Measurements from ENCODE around the gene HMGN2. TPM values are rescaled to one million over a fixed set of nuclear protein-coding genes. Genes with fewer than 3 reads are reported as not detected.
"Not testable (repeated sequence)": the region's sequence is repeated elsewhere in the genome, so short reads cannot be mapped to it uniquely, and the experiment has no call there.

Gene HMGN2
- total and polyA plus RNA-seq, 2 donors (not counting 1 experiment from before 2014, with no cell fraction given), result 170 to 442 TPM

DNA sequence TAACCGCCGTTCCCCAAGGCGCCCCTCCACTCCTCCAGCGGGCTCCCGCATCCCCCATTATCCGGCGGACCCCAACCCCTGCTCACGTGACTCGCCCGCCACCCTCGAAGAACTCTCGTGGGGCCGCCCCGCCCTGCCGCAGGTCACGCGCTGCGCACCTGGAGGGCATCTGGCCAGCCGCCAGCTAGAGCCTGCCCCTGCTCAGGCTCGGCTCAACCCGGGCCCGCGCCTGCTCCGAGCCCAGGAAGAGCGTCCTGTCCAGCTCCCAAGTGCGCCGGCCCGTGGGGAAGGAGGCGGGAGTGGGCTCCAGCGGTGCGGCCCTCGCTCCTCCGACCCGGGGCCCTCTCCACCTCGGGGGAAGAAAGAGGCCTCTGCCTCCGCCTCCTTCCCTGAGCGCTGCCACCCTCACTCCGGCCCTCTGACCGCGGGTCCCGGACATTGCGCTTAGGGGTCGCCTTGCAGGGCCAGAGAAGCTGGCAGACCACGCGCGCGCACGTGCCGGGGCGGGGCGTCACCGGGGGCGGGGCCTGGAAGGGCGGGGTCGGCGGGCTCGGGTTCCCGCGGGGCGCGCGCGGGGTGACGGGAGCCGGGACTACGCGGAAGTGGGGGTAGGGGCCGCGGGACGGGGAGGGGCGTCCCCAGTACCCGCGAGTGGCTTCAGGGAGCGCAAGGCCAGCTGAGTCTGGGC, 28.4 kb downstream of the HMGN2 start:
- Histone ChIP-seq H3K9me3 (ENCODE audit: control insufficient read depth, insufficient read depth, low read depth, low read length) (no peaks in the 10 kb centered on the region), H3K9ac (ENCODE audit: insufficient read depth, low read length) (peak overlapping the region; percentile 75), H2AFZ (ENCODE audit: low read length) (peak overlapping the region; percentile 81), H3K4me2 (ENCODE audit: extremely low read depth, insufficient read depth, low read length) (peak overlapping the region; percentile 84), H3K27ac (ENCODE audit: insufficient read depth, low read length) (peak overlapping the region; percentile 63), H3K4me3 (replicated peaks in 1 of 4; ENCODE audit: control extremely low read depth in 1 of 4, insufficient read depth in 1 of 4, low read depth in 3 of 4, low read length in 4 of 4) (peak overlapping the region; percentile 38 to 76 (median 60)), H4K20me1 (ENCODE audit: control insufficient read depth, extremely low read depth, insufficient read depth, low read length) (no peaks in the 10 kb centered on the region), H3K79me2 (ENCODE audit: control insufficient read depth, insufficient read depth, low read length) (no peaks in the 10 kb centered on the region), H3K27me3 (ENCODE audit: control insufficient read depth, insufficient read depth, low read length) (no peaks in the 10 kb centered on the region), H3K36me3 (ENCODE audit: control insufficient read depth, insufficient read depth, low read length) (no peaks in the 10 kb centered on the region), H3K4me1 (ENCODE audit: control insufficient read depth, extremely low read depth, insufficient read depth, low read length) (no peaks in the 10 kb centered on the region)
- peak; percentile 64 to 78 for DNase-seq (ENCODE audit: low read depth in 2 of 2)
- TF ChIP-seq, protein P1, sequence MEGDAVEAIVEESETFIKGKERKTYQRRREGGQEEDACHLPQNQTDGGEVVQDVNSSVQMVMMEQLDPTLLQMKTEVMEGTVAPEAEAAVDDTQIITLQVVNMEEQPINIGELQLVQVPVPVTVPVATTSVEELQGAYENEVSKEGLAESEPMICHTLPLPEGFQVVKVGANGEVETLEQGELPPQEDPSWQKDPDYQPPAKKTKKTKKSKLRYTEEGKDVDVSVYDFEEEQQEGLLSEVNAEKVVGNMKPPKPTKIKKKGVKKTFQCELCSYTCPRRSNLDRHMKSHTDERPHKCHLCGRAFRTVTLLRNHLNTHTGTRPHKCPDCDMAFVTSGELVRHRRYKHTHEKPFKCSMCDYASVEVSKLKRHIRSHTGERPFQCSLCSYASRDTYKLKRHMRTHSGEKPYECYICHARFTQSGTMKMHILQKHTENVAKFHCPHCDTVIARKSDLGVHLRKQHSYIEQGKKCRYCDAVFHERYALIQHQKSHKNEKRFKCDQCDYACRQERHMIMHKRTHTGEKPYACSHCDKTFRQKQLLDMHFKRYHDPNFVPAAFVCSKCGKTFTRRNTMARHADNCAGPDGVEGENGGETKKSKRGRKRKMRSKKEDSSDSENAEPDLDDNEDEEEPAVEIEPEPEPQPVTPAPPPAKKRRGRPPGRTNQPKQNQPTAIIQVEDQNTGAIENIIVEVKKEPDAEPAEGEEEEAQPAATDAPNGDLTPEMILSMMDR (conservative IDR thresholded peaks at IDR 0.05 in 1 of 2, IDR thresholded peaks at IDR 0.05 in 1 of 2; ENCODE audit: low read depth in 1 of 2, low read length in 2 of 2), result no peak
- TF ChIP-seq EZH2 (IDR thresholded peaks at IDR 0.05; ENCODE audit: low read length, missing control alignments), result no peak

DNA sequence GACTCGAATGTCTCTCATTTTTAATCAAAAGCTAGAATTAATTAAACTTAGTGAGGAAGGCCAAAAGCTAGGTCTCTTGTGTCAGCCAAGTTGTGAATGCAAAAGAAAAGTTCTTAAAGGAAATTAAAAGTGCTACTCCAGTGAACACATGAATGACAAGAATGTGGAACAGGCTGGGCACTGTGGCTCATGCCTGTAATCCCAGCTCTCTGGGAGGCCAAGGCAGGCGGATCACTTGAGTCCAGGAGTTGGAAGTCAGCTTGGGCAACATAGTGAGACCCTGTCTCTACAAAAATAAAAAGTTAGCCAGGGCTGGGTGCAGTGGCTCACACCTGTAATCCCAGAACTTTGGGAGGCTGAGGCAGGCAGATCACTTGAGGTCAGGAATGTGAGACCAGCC, 38.5 kb downstream of the HMGN2 start:
- DNase-seq (ENCODE audit: low read depth in 2 of 2); H3K4me2 ChIP-seq (ENCODE audit: extremely low read depth, insufficient read depth, low read length); H3K27me3 ChIP-seq (ENCODE audit: control insufficient read depth, insufficient read depth, low read length); H3K9me3 ChIP-seq (ENCODE audit: control insufficient read depth, insufficient read depth, low read depth, low read length); H3K79me2 ChIP-seq (ENCODE audit: control insufficient read depth, insufficient read depth, low read length); H3K9ac ChIP-seq (ENCODE audit: insufficient read depth, low read length); H3K27ac ChIP-seq (ENCODE audit: insufficient read depth, low read length); H4K20me1 ChIP-seq (ENCODE audit: control insufficient read depth, extremely low read depth, insufficient read depth, low read length); H3K36me3 ChIP-seq (ENCODE audit: control insufficient read depth, insufficient read depth, low read length); H3K4me1 ChIP-seq (ENCODE audit: control insufficient read depth, extremely low read depth, insufficient read depth, low read length); H3K4me3 ChIP-seq (replicated peaks in 1 of 4; ENCODE audit: control extremely low read depth in 1 of 4, insufficient read depth in 1 of 4, low read depth in 3 of 4, low read length in 4 of 4); H2AFZ ChIP-seq (ENCODE audit: low read length): not testable (repeated sequence)

DNA sequence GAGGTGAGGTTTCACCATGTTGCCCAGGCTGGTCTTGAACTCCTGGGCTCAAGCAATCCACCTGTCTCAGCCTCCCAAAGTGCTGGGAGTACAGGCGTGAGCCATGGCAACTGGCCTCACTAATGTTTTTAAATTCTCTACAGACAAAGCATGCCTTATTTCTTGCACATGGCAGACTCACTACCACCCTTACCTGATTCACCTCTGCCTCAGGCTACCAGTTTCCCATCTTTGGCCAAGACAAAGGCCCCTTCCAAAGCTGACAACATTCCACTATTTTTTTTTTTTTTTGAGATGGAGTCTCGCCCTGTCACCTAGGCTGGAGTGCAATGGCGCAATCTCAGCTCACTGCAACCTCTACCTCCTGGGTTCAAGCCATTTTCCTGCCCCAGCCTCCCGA, 43.6 kb downstream of the HMGN2 start:
- not testable (repeated sequence) for H3K79me2 ChIP-seq (ENCODE audit: control insufficient read depth, insufficient read depth, low read length); H2AFZ ChIP-seq (ENCODE audit: low read length); H4K20me1 ChIP-seq (ENCODE audit: control insufficient read depth, extremely low read depth, insufficient read depth, low read length); H3K9ac ChIP-seq (ENCODE audit: insufficient read depth, low read length); H3K4me1 ChIP-seq (ENCODE audit: control insufficient read depth, extremely low read depth, insufficient read depth, low read length); H3K4me3 ChIP-seq (replicated peaks in 1 of 4; ENCODE audit: control extremely low read depth in 1 of 4, insufficient read depth in 1 of 4, low read depth in 3 of 4, low read length in 4 of 4); H3K27me3 ChIP-seq (ENCODE audit: control insufficient read depth, insufficient read depth, low read length); H3K4me2 ChIP-seq (ENCODE audit: extremely low read depth, insufficient read depth, low read length); H3K36me3 ChIP-seq (ENCODE audit: control insufficient read depth, insufficient read depth, low read length); H3K27ac ChIP-seq (ENCODE audit: insufficient read depth, low read length); DNase-seq (ENCODE audit: low read depth in 2 of 2); H3K9me3 ChIP-seq (ENCODE audit: control insufficient read depth, insufficient read depth, low read depth, low read length)

DNA sequence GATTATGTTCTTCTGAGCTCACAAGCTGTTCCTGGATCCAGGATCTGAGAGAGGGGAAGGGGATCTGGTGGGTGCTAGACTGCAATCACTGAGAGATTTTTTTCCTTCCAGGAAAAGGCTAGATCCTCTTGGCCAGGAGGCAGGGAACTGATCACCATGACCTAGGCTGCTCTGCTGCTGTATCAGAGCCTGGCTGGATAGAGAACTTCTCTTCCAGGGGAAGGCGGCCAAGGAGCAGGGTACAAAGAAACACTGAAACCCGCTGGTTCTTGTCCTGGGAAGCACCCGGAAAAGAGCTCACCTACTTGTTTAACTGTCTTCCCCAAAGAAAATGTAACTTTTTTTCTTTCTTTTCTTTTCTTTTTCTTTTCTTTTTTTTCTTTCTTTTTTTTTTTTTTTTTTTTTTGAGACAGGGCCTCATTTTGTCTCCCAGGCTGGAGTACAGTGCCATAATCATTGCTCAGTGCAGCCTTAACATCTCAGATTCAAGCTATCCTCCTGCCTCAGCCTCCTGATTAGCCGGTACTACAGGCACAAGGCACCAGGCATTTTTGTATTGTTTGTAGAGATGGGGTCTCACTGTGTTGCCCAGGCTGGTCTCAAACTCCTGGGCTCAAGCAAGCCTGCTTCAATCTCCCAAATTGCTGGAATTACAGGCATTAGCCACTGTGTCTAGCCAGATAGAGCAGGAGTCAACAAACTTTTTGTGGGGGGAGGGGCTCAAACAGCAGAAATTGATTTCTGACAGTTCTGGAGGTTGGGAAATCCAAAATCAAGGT, 44.9 kb downstream of the HMGN2 start:
- no peaks in the 10 kb centered on the region for H3K79me2 ChIP-seq (ENCODE audit: control insufficient read depth, insufficient read depth, low read length)

More for the DNA sequence above, 44.9 kb downstream of the HMGN2 start:
- no peak for TF ChIP-seq EZH2 (IDR thresholded peaks at IDR 0.05; ENCODE audit: low read length, missing control alignments)
- TF ChIP-seq, protein P1 (conservative IDR thresholded peaks at IDR 0.05 in 1 of 2, IDR thresholded peaks at IDR 0.05 in 1 of 2; ENCODE audit: low read depth in 1 of 2, low read length in 2 of 2), result no peak
- Histone ChIP-seq H3K27me3 (ENCODE audit: control insufficient read depth, insufficient read depth, low read length) (peaks cover 7% of the 10 kb centered on the region), H3K4me1 (ENCODE audit: control insufficient read depth, extremely low read depth, insufficient read depth, low read length) (no peaks in the 10 kb centered on the region), H3K9ac (ENCODE audit: insufficient read depth, low read length) (no peak overlapping the region), H4K20me1 (ENCODE audit: control insufficient read depth, extremely low read depth, insufficient read depth, low read length) (no peaks in the 10 kb centered on the region), H3K9me3 (ENCODE audit: control insufficient read depth, insufficient read depth, low read depth, low read length) (no peaks in the 10 kb centered on the region), H3K27ac (ENCODE audit: insufficient read depth, low read length) (no peak overlapping the region), H2AFZ (ENCODE audit: low read length) (no peak overlapping the region), H3K4me2 (ENCODE audit: extremely low read depth, insufficient read depth, low read length) (no peak overlapping the region), H3K4me3 (replicated peaks in 1 of 4; ENCODE audit: control extremely low read depth in 1 of 4, insufficient read depth in 1 of 4, low read depth in 3 of 4, low read length in 4 of 4) (no peak overlapping the region), H3K36me3 (ENCODE audit: control insufficient read depth, insufficient read depth, low read length) (no peaks in the 10 kb centered on the region)
- no peak for DNase-seq (ENCODE audit: low read depth in 2 of 2)
